ENCODE results near the gene FAM135A. TPM values are rescaled to one million over a fixed set of nuclear protein-coding genes. Genes with fewer than 3 reads are reported as not detected.
A peak's percentile ranks its signal among the peaks of the same experiment; 100 is the strongest.

Gene FAM135A
- total RNA-seq, 1 experiment from 2014 or later: 16.0 TPM

GRCh38 chr6:70375166-70375565 lies 38.1 kb upstream of the FAM135A start:
- DNase-seq: peak in 1 of 2 experiments; percentile 58
- Histone ChIP-seq H3K36me3 (ENCODE audit: low read depth) (no peaks in the 10 kb centered on the region), H3K4me1 (replicated peaks; ENCODE audit: insufficient read depth) (peaks cover 5% of the 10 kb centered on the region; the same call in 1 of the 2 replicates), H3K9me3 (ENCODE audit: insufficient read depth, low read depth) (no peaks in the 10 kb centered on the region), H3F3A (ENCODE audit: insufficient read depth, low read depth) (no peaks in the 10 kb centered on the region; the same call in 1 of the 2 replicates), H3K4me3 (no peak overlapping the region), H3K27me3 (ENCODE audit: insufficient read depth, low read depth) (peaks cover 12% of the 10 kb centered on the region; the same call in 1 of the 2 replicates), H4K20me1 (ENCODE audit: insufficient read depth) (no peaks in the 10 kb centered on the region), H2AFZ (no peak overlapping the region), H3K9me2 (ENCODE audit: insufficient read depth) (no peaks in the 10 kb centered on the region), H3K4me2 (no peak overlapping the region), H3K79me2 (ENCODE audit: low read depth) (no peaks in the 10 kb centered on the region), H3K27ac (no peak overlapping the region)
- POLR2A ChIA-PET (ENCODE audit: unreplicated experiment): no interaction called here
- BruUV-seq (replicated peaks): no TSS peak
- CTCF ChIA-PET: no interaction called here
- intact Hi-C loops (cut with micrococcal nuclease; ENCODE audit: unreplicated experiment): loop anchor here (5.0 kb wide), 1 partner anchor 37 kb away; the partner anchor contains the start of gene FAM135A
- TF ChIP-seq EZH2 (IDR thresholded peaks at IDR 0.05; ENCODE audit: low read depth): no peak
- TF ChIP-seq CTCF (conservative IDR thresholded peaks at IDR 0.05): no peak

GRCh38 chr6:70375882-70376281 lies 37.4 kb upstream of the FAM135A start:
- H3K27me3 ChIP-seq (ENCODE audit: insufficient read depth, low read depth): 0 out of 2 replicates have a peak, but pooled peaks cover 10% of the 10 kb centered on the region
- H3K9me3 ChIP-seq (ENCODE audit: insufficient read depth, low read depth): no peaks in the 10 kb centered on the region
- CTCF ChIA-PET: no interaction called here
- no peaks in the 10 kb centered on the region for H3K36me3 ChIP-seq (ENCODE audit: low read depth)
- POLR2A ChIA-PET (ENCODE audit: unreplicated experiment): no interaction called here
- no peaks in the 10 kb centered on the region; the same call in 1 of the 2 replicates for H3F3A ChIP-seq (ENCODE audit: insufficient read depth, low read depth)
- no peak for TF ChIP-seq EZH2 (IDR thresholded peaks at IDR 0.05; ENCODE audit: low read depth)
- TF ChIP-seq CTCF (conservative IDR thresholded peaks at IDR 0.05): peak; percentile 44; the same call in 1 of the 2 replicates
- no peaks in the 10 kb centered on the region for H4K20me1 ChIP-seq (ENCODE audit: insufficient read depth)
- no peak overlapping the region for H3K4me2 ChIP-seq
- H2AFZ ChIP-seq: no peak overlapping the region; the same call in 1 of the 2 replicates
- no peaks in the 10 kb centered on the region for H3K9me2 ChIP-seq (ENCODE audit: insufficient read depth)
- peaks cover 5% of the 10 kb centered on the region; the same call in 1 of the 2 replicates for H3K4me1 ChIP-seq (replicated peaks; ENCODE audit: insufficient read depth)
- DNase-seq: no peak
- intact Hi-C loops (cut with micrococcal nuclease; ENCODE audit: unreplicated experiment): loop anchor here (5.0 kb wide), 1 partner anchor 36 kb away; the partner anchor contains the start of gene FAM135A
- BruUV-seq (replicated peaks): no TSS peak
- no peak overlapping the region for H3K27ac ChIP-seq
- no peak overlapping the region for H3K4me3 ChIP-seq
- no peaks in the 10 kb centered on the region for H3K79me2 ChIP-seq (ENCODE audit: low read depth)

- POLR2A ChIA-PET (ENCODE audit: unreplicated experiment): no interaction called here
- CTCF ChIA-PET: no interaction called here
- no peaks in the 10 kb centered on the region for H3K9me2 ChIP-seq (ENCODE audit: insufficient read depth)
Observed at GRCh38 chr6:70376628-70377027, 36.7 kb upstream of the FAM135A start.

More at GRCh38 chr6:70376628-70377027, 36.7 kb upstream of the FAM135A start:
- H3K4me1 ChIP-seq (replicated peaks; ENCODE audit: insufficient read depth): peaks cover 5% of the 10 kb centered on the region; the same call in 1 of the 2 replicates
- H3K9me3 ChIP-seq (ENCODE audit: insufficient read depth, low read depth): no peaks in the 10 kb centered on the region
- no peaks in the 10 kb centered on the region for H4K20me1 ChIP-seq (ENCODE audit: insufficient read depth)
- no peak overlapping the region for H2AFZ ChIP-seq
- H3K27ac ChIP-seq: no peak overlapping the region
- TF ChIP-seq EZH2 (IDR thresholded peaks at IDR 0.05; ENCODE audit: low read depth): no peak
- no peak for TF ChIP-seq CTCF (conservative IDR thresholded peaks at IDR 0.05)
- no peak overlapping the region for H3K4me3 ChIP-seq
- H3K36me3 ChIP-seq (ENCODE audit: low read depth): no peaks in the 10 kb centered on the region
- no peak overlapping the region for H3K4me2 ChIP-seq
- no peak for DNase-seq
- no peaks in the 10 kb centered on the region; the same call in 1 of the 2 replicates for H3F3A ChIP-seq (ENCODE audit: insufficient read depth, low read depth)
- H3K79me2 ChIP-seq (ENCODE audit: low read depth): no peaks in the 10 kb centered on the region
- 0 out of 2 replicates have a peak, but pooled peaks cover 10% of the 10 kb centered on the region for H3K27me3 ChIP-seq (ENCODE audit: insufficient read depth, low read depth)
- intact Hi-C loops (cut with micrococcal nuclease; ENCODE audit: unreplicated experiment): loop anchor here (5.0 kb wide), 1 partner anchor 36 kb away; the partner anchor contains the start of gene FAM135A
- BruUV-seq (replicated peaks): no TSS peak

All from PC-9 (cell line).